Measurements from ENCODE around the gene RAB11FIP4. TPM values are rescaled to one million over a fixed set of nuclear protein-coding genes. Genes with fewer than 3 reads are reported as not detected.
A peak's percentile ranks its signal among the peaks of the same experiment; 100 is the strongest.

Gene RAB11FIP4
- total and polyA plus RNA-seq, 2 of the 13 experiments (the other 11 are each of a cell fraction or from before 2014, with no cell fraction given): 28.0 to 89.3 TPM

- no peak for TF ChIP-seq HMGXB3 (CRISPR knock-in tag; IDR thresholded peaks at IDR 0.05; ENCODE audit: borderline replicate concordance)
- TF ChIP-seq IRF2 (CRISPR knock-in tag; IDR thresholded peaks at IDR 0.05): no peak
- no peak for TF ChIP-seq EED (CRISPR knock-in tag; IDR thresholded peaks at IDR 0.05)
- TF ChIP-seq TBX3 (IDR thresholded peaks at IDR 0.05; ENCODE audit: borderline replicate concordance): no peak
- 0 out of 2 replicates have a peak, but pooled peaks have one; percentile 18 for TF ChIP-seq FOXP4 (CRISPR knock-in tag; IDR thresholded peaks at IDR 0.05)
These were observed 119.1 kb downstream of the RAB11FIP4 start (continued) for GRCh38 chr17:31510308-31511194.

Measured in HepG2 (cell line).